Vagina (tissue), 2 donors: Measurements from ENCODE around the gene RASGEF1C. TPM values are rescaled to one million over a fixed set of nuclear protein-coding genes. Genes with fewer than 3 reads are reported as not detected.

Experiments used
- DNase-seq, 2 donors: peaks; one replicate each; pipeline ENCODE4 v3.0.0-alpha.2; 2017; ENCODE audit errors: extremely low spot score in 2 of 2
- H3K27ac ChIP-seq: fragments of 200-600 bp; sonication (generic); one replicate; pipeline ENCODE4 v1.5.1; 2019
- H3K27me3 ChIP-seq: fragments of 200-600 bp; sonication (generic); one replicate; pipeline ENCODE4 v1.5.1; 2019
- H3K36me3 ChIP-seq, 2 donors: fragments of 200-600 bp; sonication (generic); one replicate each; pipeline ENCODE4 v1.5.1; 2017 to 2019
- H3K4me1 ChIP-seq: fragments of 200-600 bp; sonication (generic); one replicate; pipeline ENCODE4 v1.5.1; 2019
- H3K4me3 ChIP-seq, 2 donors: fragments of 200-600 bp; sonication (generic); 1 replicate in 1 of 2; 2 replicates in 1 of 2; pipeline ENCODE4 v1.5.1; 2016 to 2019
- H3K9me3 ChIP-seq: fragments of 200-600 bp; sonication (generic); one replicate; pipeline ENCODE4 v1.5.1; 2019
- POLR2A ChIP-seq, 2 donors: fragments of 450-650 bp; IDR thresholded peaks; one replicate each; pipeline ENCODE4 v1.6.1; 2017; ENCODE audit warnings: antibody characterized with exemption in 2 of 2, mild to moderate bottlenecking in 2 of 2, moderate library complexity in 2 of 2
- POLR2AphosphoS5 ChIP-seq, 2 donors: sonication (generic); formaldehyde crosslinking; IDR thresholded peaks; one replicate each; pipeline ENCODE4 v1.9.0; 2017; ENCODE audit warnings: antibody characterized with exemption in 2 of 2, mild to moderate bottlenecking in 2 of 2, low read depth in 1 of 2; ENCODE audit not compliant: insufficient read depth in 1 of 2
- intact Hi-C: fragments of 100-400 bp; cut with DNase I; formaldehyde crosslinking; loops from one replicate; pipeline ENCODE4 v1.15.1; 2023
- total RNA-seq: library from RNA; depleted of rRNA; stranded (reverse); fragments of >200 nt; gene quantifications from one replicate; pipeline ENCODE4 v1.2.3, GENCODE V29; 2016
- TF ChIP-seq, protein P1 (sequence below), 3 experiments: fragments of 450-650 bp in 2 of 3; fragments of 200-600 bp in 1 of 3; sonication (generic) in 1 of 3; IDR thresholded peaks; one replicate each; pipeline ENCODE4 v1.5.1; 2017 to 2019; ENCODE audit warnings: antibody characterized with exemption in 3 of 3, mild to moderate bottlenecking in 2 of 3, moderate library complexity in 2 of 3

Gene RASGEF1C
- total RNA-seq, 1 donor from 2014 or later = 2.5 TPM

GRCh38 chr5:180142021-180142765, 66.8 kb downstream of the RASGEF1C start:
- Histone ChIP-seq H3K4me3 (no peak overlapping the region), H3K9me3 (no peaks in the 10 kb centered on the region), H3K36me3 (no peaks in the 10 kb centered on the region), H3K27ac (no peak overlapping the region), H3K27me3 (no peaks in the 10 kb centered on the region), H3K4me1 (no peaks in the 10 kb centered on the region)
- no peak for DNase-seq
- TF ChIP-seq, protein P1, sequence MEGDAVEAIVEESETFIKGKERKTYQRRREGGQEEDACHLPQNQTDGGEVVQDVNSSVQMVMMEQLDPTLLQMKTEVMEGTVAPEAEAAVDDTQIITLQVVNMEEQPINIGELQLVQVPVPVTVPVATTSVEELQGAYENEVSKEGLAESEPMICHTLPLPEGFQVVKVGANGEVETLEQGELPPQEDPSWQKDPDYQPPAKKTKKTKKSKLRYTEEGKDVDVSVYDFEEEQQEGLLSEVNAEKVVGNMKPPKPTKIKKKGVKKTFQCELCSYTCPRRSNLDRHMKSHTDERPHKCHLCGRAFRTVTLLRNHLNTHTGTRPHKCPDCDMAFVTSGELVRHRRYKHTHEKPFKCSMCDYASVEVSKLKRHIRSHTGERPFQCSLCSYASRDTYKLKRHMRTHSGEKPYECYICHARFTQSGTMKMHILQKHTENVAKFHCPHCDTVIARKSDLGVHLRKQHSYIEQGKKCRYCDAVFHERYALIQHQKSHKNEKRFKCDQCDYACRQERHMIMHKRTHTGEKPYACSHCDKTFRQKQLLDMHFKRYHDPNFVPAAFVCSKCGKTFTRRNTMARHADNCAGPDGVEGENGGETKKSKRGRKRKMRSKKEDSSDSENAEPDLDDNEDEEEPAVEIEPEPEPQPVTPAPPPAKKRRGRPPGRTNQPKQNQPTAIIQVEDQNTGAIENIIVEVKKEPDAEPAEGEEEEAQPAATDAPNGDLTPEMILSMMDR (IDR thresholded peaks at IDR 0.05) = no peak
- no peak for TF ChIP-seq POLR2A (IDR thresholded peaks at IDR 0.05)
- no peak for TF ChIP-seq POLR2AphosphoS5 (IDR thresholded peaks at IDR 0.05; ENCODE audit: insufficient read depth in 1 of 2, low read depth in 1 of 2)
- intact Hi-C loops = no loop called here

DNA sequence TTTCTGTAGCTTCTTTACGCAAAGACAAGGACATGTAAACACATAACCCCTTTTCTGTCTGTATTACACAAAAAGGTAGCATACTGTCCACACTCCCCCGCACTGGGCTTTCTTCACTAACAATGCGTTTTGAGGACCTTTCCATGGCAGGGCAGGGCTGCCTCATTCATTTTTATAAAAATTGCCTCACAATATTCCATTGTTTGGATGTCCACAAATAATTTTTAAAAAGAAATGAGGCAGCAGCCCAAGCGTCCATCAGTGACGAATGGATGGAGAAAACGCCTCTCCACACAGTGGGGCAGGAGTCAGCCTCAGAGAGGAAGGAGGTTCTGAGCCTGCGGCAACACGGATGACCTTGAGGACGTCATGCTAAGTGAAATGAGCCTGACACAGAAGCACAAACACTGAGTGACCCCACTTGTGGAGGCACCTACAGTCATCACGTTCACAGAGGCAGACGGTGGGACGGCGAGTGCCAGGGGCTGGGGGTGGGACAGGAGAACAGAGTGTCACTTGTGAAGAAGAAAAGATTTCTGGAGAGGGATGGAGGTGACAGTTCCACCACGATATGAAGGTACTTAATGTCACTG, 67.8 kb downstream of the RASGEF1C start:
- H3K36me3 ChIP-seq = no peaks in the 10 kb centered on the region
- DNase-seq = no peak
- no peaks in the 10 kb centered on the region for H3K9me3 ChIP-seq
- no peaks in the 10 kb centered on the region for H3K27me3 ChIP-seq
- TF ChIP-seq POLR2AphosphoS5 (IDR thresholded peaks at IDR 0.05; ENCODE audit: insufficient read depth in 1 of 2, low read depth in 1 of 2) (no peak), POLR2A (IDR thresholded peaks at IDR 0.05) (no peak)
- TF ChIP-seq, protein P1 (IDR thresholded peaks at IDR 0.05) = no peak
- H3K4me3 ChIP-seq = no peak overlapping the region
- H3K4me1 ChIP-seq = no peaks in the 10 kb centered on the region
- intact Hi-C loops = no loop called here
- H3K27ac ChIP-seq = no peak overlapping the region

- no peaks in the 10 kb centered on the region for H3K27me3 ChIP-seq
- intact Hi-C loops = no loop called here
- TF ChIP-seq POLR2AphosphoS5 (IDR thresholded peaks at IDR 0.05; ENCODE audit: insufficient read depth in 1 of 2, low read depth in 1 of 2) (no peak), POLR2A (IDR thresholded peaks at IDR 0.05) (no peak)
- TF ChIP-seq, protein P1 (IDR thresholded peaks at IDR 0.05) = no peak
These were observed 68.4 kb downstream of the RASGEF1C start for GRCh38 chr5:180140571-180140970.

GRCh38 chr5:180140079-180140554, 68.9 kb downstream of the RASGEF1C start:
- TF ChIP-seq POLR2A (IDR thresholded peaks at IDR 0.05) = no peak
- TF ChIP-seq POLR2AphosphoS5 (IDR thresholded peaks at IDR 0.05; ENCODE audit: insufficient read depth in 1 of 2, low read depth in 1 of 2) = no peak
- TF ChIP-seq, protein P1 (IDR thresholded peaks at IDR 0.05) = no peak
- peak in 1 of 2 donors; percentile 75 for DNase-seq
- H3K27me3 ChIP-seq = no peaks in the 10 kb centered on the region

More at GRCh38 chr5:180140571-180140970, 68.4 kb downstream of the RASGEF1C start:
- H3K4me3 ChIP-seq = no peak overlapping the region
- no peaks in the 10 kb centered on the region for H3K4me1 ChIP-seq
- H3K36me3 ChIP-seq = no peaks in the 10 kb centered on the region
- H3K27ac ChIP-seq = no peak overlapping the region
- DNase-seq = no peak
- no peaks in the 10 kb centered on the region for H3K9me3 ChIP-seq

DNA sequence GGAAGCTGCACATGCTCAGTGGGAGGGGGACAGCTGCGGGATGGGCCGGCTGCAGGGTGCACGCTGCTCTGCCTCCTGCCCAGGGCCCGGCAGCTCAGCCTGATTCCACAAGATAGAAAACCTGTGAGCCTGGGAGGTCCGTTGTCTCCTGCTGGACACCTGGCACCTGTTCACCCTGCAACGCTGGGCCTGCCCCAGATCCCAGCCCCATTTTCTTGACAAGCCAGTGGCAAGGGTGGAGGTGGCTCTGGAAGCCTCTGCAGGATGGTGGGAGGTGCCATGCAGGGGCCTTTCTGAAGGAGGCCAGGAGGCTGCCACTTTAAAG, 69.3 kb downstream of the RASGEF1C start:
- peak in 1 of 2 donors; percentile 81 for DNase-seq
- Histone ChIP-seq H3K27ac (no peak overlapping the region), H3K36me3 (no peaks in the 10 kb centered on the region), H3K4me1 (no peaks in the 10 kb centered on the region), H3K27me3 (no peaks in the 10 kb centered on the region), H3K4me3 (no peak overlapping the region), H3K9me3 (no peaks in the 10 kb centered on the region)
- no peak for TF ChIP-seq POLR2A (IDR thresholded peaks at IDR 0.05)
- TF ChIP-seq POLR2AphosphoS5 (IDR thresholded peaks at IDR 0.05; ENCODE audit: insufficient read depth in 1 of 2, low read depth in 1 of 2) = no peak
- TF ChIP-seq, protein P1 (IDR thresholded peaks at IDR 0.05) = no peak
- intact Hi-C loops = no loop called here

More at GRCh38 chr5:180140079-180140554, 68.9 kb downstream of the RASGEF1C start:
- Histone ChIP-seq H3K36me3 (no peaks in the 10 kb centered on the region), H3K4me3 (no peak overlapping the region), H3K27ac (no peak overlapping the region), H3K9me3 (no peaks in the 10 kb centered on the region), H3K4me1 (no peaks in the 10 kb centered on the region)
- intact Hi-C loops = no loop called here
